ENCODE data around the gene SLC8A2.

DNA sequence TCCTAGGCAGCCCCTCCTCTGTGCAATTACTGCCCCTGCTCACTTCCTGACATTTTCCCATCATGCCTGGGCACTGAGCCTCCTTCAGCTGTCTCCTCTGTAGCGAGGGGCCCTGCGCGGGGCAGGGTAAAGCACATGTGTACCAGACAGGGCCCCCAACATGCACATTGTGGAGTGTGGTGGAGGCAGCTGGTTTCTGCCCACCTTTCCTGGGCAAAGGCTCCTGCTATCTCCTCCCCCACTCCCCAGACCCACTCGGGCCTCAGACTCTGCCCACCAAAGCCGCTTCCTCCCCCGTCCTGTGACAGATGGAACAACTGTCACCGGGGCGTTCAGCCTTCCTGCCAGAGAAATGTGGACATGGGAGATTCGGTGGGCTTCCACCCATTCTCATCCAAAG lies 15.2 kb upstream of the SLC8A2 start:
- no peak for TF ChIP-seq ZNF274 (IDR thresholded peaks at IDR 0.05; ENCODE audit: low read depth, low read length)
- TF ChIP-seq YY1 (IDR thresholded peaks at IDR 0.05; ENCODE audit: insufficient read depth, insufficient read length), result no peak

Data from NT2/D1 (cell line).